GM23338 (cell line): ENCODE results near the gene SASH1. TPM values are rescaled to one million over a fixed set of nuclear protein-coding genes. Genes with fewer than 3 reads are reported as not detected.
A peak's percentile ranks its signal among the peaks of the same experiment; 100 is the strongest.

Source experiments
- ATAC-seq: fragments of 200-7000 bp; cut with Tn5 transposase; 3 replicates; pipeline ENCODE4 v1.9.1; 2020
- DNase-seq: peaks from one replicate; pipeline ENCODE4 v3.0.0-alpha.2; 2015; ENCODE audit warnings: low spot score
- H2AFZ ChIP-seq: fragments of 200-600 bp; sonication (generic); 2 replicates; pipeline ENCODE4 v1.8.0; 2016; ENCODE audit warnings: antibody characterized with exemption, mild to moderate bottlenecking, moderate library complexity
- H3F3A ChIP-seq: fragments of 200-600 bp; sonication (generic); replicated peaks from 2 replicates; pipeline ENCODE4 v1.8.0; 2017; ENCODE audit warnings: antibody characterized with exemption, mixed run types, low read depth
- H3K27ac ChIP-seq: fragments of 200-600 bp; sonication (generic); 2 replicates; pipeline ENCODE4 v1.6.1; 2016; ENCODE audit warnings: low read depth
- H3K27me3 ChIP-seq: fragments of 200-600 bp; sonication (generic); 2 replicates; pipeline ENCODE4 v1.8.0; 2016; ENCODE audit warnings: mild to moderate bottlenecking, mixed run types, moderate library complexity; ENCODE audit not compliant: insufficient read depth
- H3K36me3 ChIP-seq: fragments of 200-600 bp; sonication (generic); 2 replicates; pipeline ENCODE4 v1.8.0; 2016; ENCODE audit warnings: mild to moderate bottlenecking; ENCODE audit not compliant: insufficient read depth
- H3K4me1 ChIP-seq: fragments of 200-600 bp; sonication (generic); 2 replicates; pipeline ENCODE4 v1.8.0; 2016; ENCODE audit warnings: mild to moderate bottlenecking, moderate library complexity; ENCODE audit not compliant: insufficient read depth
- H3K4me2 ChIP-seq: fragments of 200-600 bp; sonication (generic); 2 replicates; pipeline ENCODE4 v1.7.1; 2017; ENCODE audit warnings: mixed run types
- H3K4me3 ChIP-seq: fragments of 200-600 bp; sonication (generic); 2 replicates; pipeline ENCODE4 v1.6.1; 2016; ENCODE audit warnings: mixed run types
- H3K79me2 ChIP-seq: fragments of 200-600 bp; sonication (generic); replicated peaks from 2 replicates; pipeline ENCODE4 v1.8.0; 2017; ENCODE audit warnings: mild to moderate bottlenecking; ENCODE audit not compliant: insufficient read depth
- H3K9me2 ChIP-seq: fragments of 200-600 bp; sonication (generic); 2 replicates; pipeline ENCODE4 v1.8.0; 2017; ENCODE audit not compliant: insufficient read depth
- H4K20me1 ChIP-seq: fragments of 200-600 bp; sonication (generic); replicated peaks from 2 replicates; pipeline ENCODE4 v1.8.0; 2017; ENCODE audit warnings: mild to moderate bottlenecking; ENCODE audit not compliant: insufficient read depth
- H3K27ac Mint-ChIP-seq: 2 replicates; pipeline ENCODE4 v1.8.0; 2020; ENCODE audit warnings: inconsistent platforms, mild to moderate bottlenecking, moderate library complexity, mixed read lengths
- H3K27me3 Mint-ChIP-seq: 3 replicates; pipeline ENCODE4 v1.8.0; 2022; ENCODE audit warnings: low read depth, mild to moderate bottlenecking, moderate library complexity, mixed read lengths, inconsistent platforms; ENCODE audit not compliant: insufficient read depth, poor library complexity
- H3K36me3 Mint-ChIP-seq: 3 replicates; pipeline ENCODE4 v1.8.0; 2021; ENCODE audit warnings: low read depth, mild to moderate bottlenecking, inconsistent platforms, moderate library complexity, mixed read lengths
- H3K4me1 Mint-ChIP-seq: 3 replicates; pipeline ENCODE4 v1.8.0; 2020; ENCODE audit warnings: mild to moderate bottlenecking, inconsistent platforms, mixed read lengths
- H3K4me3 Mint-ChIP-seq: 3 replicates; pipeline ENCODE4 v1.8.0; 2021; ENCODE audit warnings: moderate library complexity, mild to moderate bottlenecking, inconsistent platforms, mixed read lengths
- H3K9me3 Mint-ChIP-seq: 3 replicates; pipeline ENCODE4 v1.8.0; 2020; ENCODE audit warnings: moderate library complexity, mild to moderate bottlenecking, inconsistent platforms, mixed read lengths
- CREB1 ChIP-seq: fragments of 250-450 bp; sonication (Bioruptor Pico); IDR thresholded peaks from 2 replicates; pipeline ENCODE4 v1.5.0; 2020; ENCODE audit warnings: low read depth, mild to moderate bottlenecking, moderate library complexity
- EZH2 ChIP-seq: fragments of 200-600 bp; sonication (generic); IDR thresholded peaks from one replicate; pipeline ENCODE4 v1.8.0; 2017; ENCODE audit warnings: antibody characterized with exemption, mild to moderate bottlenecking, low read depth; ENCODE audit not compliant: unreplicated experiment
- EZH2phosphoT487 ChIP-seq: fragments of 200-600 bp; sonication (generic); IDR thresholded peaks from one replicate; pipeline ENCODE4 v1.8.1; 2018; ENCODE audit warnings: antibody characterized with exemption; ENCODE audit not compliant: unreplicated experiment
- JUNB ChIP-seq: IDR thresholded peaks from one replicate; pipeline ENCODE4 v1.6.1; 2016; ENCODE audit warnings: antibody characterized with exemption; ENCODE audit not compliant: unreplicated experiment
- NANOG ChIP-seq: IDR thresholded peaks from 2 replicates; pipeline ENCODE4 v1.6.1; 2016; ENCODE audit warnings: antibody characterized with exemption, borderline replicate concordance
- POLR2AphosphoS5 ChIP-seq: IDR thresholded peaks from 2 replicates; pipeline ENCODE4 v1.6.1; 2016; ENCODE audit warnings: antibody characterized with exemption, low read depth
- ZNF114 ChIP-seq: fragments of 250-450 bp; sonication (Bioruptor Pico); IDR thresholded peaks from 2 replicates; pipeline ENCODE4 v1.5.0; 2020; ENCODE audit warnings: mild to moderate bottlenecking, moderate library complexity
- polyA plus RNA-seq: library from polyadenylated mRNA; unstranded; fragments of >200 nt; fragmentation: Nextera tagmentation; extraction: Ambion mirVana; gene quantifications from 2 replicates; pipeline ENCODE4 v1.2.1, GENCODE V29; 2016
- total RNA-seq: library from RNA; depleted of rRNA; stranded (reverse); fragments of >200 nt; shearing (Covaris generic); gene quantifications from 2 replicates; pipeline ENCODE4 v1.2.3, GENCODE V29; 2014
- TF ChIP-seq, protein P1 (sequence below): fragments of 250-450 bp; sonication (Bioruptor Pico); IDR thresholded peaks from 2 replicates; pipeline ENCODE4 v1.5.0; 2020; ENCODE audit warnings: mild to moderate bottlenecking, moderate library complexity
- TF ChIP-seq, protein P2 (sequence below): IDR thresholded peaks from 2 replicates; pipeline ENCODE4 v1.6.1; 2016; ENCODE audit warnings: antibody characterized with exemption
- TF ChIP-seq, protein P3 (sequence below), 2 experiments: fragments of 200-600 bp in 1 of 2; sonication (generic) in 1 of 2; conservative IDR thresholded peaks; 2 replicates each; pipeline versions ENCODE4 v1.5.1 to v1.6.1; 2016 to 2017; ENCODE audit warnings: antibody characterized with exemption in 2 of 2, low read depth in 2 of 2, mild to moderate bottlenecking in 2 of 2, moderate library complexity in 1 of 2
- TF ChIP-seq, protein P4 (sequence below): IDR thresholded peaks from one replicate; pipeline ENCODE4 v1.6.1; 2018; ENCODE audit warnings: antibody characterized with exemption; ENCODE audit not compliant: unreplicated experiment

Gene SASH1
- total and polyA plus RNA-seq, 2 experiments from 2014 or later: 8.2 to 30.2 TPM

DNA sequence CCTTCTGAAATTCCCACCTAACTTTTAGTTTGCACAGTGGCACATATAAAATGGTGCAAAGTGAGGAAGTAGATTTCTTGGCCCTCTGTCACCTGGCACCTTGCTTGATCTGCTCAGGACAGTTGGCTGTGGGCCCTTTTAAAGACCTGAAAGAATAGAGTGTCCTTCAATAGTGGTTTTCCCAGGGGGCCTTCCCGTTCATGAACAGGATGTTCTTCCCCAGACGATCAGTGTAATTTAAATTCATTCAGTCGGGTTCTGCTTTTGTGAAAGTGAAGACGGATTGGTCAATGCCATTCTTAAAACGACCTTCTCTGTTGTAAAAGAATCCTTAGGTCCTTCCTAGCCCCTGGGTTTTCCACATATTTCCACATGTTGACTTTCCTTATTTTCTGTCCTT, 178.5 kb downstream of the SASH1 start:
- TF ChIP-seq JUNB (no peak), EZH2phosphoT487 (no peak), EZH2 (no peak), CREB1 (CRISPR knock-in tag) (no peak), ZNF114 (CRISPR knock-in tag) (no peak), POLR2AphosphoS5 (no peak), NANOG (no peak)
- TF ChIP-seq, protein P1, sequence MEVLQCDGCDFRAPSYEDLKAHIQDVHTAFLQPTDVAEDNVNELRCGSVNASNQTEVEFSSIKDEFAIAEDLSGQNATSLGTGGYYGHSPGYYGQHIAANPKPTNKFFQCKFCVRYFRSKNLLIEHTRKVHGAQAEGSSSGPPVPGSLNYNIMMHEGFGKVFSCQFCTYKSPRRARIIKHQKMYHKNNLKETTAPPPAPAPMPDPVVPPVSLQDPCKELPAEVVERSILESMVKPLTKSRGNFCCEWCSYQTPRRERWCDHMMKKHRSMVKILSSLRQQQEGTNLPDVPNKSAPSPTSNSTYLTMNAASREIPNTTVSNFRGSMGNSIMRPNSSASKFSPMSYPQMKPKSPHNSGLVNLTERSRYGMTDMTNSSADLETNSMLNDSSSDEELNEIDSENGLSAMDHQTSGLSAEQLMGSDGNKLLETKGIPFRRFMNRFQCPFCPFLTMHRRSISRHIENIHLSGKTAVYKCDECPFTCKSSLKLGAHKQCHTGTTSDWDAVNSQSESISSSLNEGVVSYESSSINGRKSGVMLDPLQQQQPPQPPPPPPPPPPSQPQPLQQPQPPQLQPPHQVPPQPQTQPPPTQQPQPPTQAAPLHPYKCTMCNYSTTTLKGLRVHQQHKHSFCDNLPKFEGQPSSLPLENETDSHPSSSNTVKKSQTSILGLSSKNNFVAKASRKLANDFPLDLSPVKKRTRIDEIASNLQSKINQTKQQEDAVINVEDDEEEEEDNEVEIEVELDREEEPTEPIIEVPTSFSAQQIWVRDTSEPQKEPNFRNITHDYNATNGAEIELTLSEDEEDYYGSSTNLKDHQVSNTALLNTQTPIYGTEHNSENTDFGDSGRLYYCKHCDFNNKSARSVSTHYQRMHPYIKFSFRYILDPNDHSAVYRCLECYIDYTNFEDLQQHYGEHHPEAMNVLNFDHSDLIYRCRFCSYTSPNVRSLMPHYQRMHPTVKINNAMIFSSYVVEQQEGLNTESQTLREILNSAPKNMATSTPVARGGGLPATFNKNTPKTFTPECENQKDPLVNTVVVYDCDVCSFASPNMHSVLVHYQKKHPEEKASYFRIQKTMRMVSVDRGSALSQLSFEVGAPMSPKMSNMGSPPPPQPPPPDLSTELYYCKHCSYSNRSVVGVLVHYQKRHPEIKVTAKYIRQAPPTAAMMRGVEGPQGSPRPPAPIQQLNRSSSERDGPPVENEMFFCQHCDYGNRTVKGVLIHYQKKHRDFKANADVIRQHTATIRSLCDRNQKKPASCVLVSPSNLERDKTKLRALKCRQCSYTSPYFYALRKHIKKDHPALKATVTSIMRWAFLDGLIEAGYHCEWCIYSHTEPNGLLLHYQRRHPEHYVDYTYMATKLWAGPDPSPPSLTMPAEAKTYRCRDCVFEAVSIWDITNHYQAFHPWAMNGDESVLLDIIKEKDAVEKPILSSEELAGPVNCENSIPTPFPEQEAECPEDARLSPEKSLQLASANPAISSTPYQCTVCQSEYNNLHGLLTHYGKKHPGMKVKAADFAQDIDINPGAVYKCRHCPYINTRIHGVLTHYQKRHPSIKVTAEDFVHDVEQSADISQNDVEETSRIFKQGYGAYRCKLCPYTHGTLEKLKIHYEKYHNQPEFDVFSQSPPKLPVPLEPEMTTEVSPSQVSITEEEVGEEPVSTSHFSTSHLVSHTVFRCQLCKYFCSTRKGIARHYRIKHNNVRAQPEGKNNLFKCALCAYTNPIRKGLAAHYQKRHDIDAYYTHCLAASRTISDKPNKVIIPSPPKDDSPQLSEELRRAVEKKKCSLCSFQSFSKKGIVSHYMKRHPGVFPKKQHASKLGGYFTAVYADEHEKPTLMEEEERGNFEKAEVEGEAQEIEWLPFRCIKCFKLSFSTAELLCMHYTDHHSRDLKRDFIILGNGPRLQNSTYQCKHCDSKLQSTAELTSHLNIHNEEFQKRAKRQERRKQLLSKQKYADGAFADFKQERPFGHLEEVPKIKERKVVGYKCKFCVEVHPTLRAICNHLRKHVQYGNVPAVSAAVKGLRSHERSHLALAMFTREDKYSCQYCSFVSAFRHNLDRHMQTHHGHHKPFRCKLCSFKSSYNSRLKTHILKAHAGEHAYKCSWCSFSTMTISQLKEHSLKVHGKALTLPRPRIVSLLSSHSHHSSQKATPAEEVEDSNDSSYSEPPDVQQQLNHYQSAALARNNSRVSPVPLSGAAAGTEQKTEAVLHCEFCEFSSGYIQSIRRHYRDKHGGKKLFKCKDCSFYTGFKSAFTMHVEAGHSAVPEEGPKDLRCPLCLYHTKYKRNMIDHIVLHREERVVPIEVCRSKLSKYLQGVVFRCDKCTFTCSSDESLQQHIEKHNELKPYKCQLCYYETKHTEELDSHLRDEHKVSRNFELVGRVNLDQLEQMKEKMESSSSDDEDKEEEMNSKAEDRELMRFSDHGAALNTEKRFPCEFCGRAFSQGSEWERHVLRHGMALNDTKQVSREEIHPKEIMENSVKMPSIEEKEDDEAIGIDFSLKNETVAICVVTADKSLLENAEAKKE (CRISPR knock-in tag): no peak
- TF ChIP-seq, protein P2, sequence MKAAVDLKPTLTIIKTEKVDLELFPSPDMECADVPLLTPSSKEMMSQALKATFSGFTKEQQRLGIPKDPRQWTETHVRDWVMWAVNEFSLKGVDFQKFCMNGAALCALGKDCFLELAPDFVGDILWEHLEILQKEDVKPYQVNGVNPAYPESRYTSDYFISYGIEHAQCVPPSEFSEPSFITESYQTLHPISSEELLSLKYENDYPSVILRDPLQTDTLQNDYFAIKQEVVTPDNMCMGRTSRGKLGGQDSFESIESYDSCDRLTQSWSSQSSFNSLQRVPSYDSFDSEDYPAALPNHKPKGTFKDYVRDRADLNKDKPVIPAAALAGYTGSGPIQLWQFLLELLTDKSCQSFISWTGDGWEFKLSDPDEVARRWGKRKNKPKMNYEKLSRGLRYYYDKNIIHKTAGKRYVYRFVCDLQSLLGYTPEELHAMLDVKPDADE: no peak
- TF ChIP-seq, protein P3, sequence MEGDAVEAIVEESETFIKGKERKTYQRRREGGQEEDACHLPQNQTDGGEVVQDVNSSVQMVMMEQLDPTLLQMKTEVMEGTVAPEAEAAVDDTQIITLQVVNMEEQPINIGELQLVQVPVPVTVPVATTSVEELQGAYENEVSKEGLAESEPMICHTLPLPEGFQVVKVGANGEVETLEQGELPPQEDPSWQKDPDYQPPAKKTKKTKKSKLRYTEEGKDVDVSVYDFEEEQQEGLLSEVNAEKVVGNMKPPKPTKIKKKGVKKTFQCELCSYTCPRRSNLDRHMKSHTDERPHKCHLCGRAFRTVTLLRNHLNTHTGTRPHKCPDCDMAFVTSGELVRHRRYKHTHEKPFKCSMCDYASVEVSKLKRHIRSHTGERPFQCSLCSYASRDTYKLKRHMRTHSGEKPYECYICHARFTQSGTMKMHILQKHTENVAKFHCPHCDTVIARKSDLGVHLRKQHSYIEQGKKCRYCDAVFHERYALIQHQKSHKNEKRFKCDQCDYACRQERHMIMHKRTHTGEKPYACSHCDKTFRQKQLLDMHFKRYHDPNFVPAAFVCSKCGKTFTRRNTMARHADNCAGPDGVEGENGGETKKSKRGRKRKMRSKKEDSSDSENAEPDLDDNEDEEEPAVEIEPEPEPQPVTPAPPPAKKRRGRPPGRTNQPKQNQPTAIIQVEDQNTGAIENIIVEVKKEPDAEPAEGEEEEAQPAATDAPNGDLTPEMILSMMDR (conservative IDR thresholded peaks at IDR 0.05; ENCODE audit: low read depth in 2 of 2): no peak
- TF ChIP-seq, protein P4, sequence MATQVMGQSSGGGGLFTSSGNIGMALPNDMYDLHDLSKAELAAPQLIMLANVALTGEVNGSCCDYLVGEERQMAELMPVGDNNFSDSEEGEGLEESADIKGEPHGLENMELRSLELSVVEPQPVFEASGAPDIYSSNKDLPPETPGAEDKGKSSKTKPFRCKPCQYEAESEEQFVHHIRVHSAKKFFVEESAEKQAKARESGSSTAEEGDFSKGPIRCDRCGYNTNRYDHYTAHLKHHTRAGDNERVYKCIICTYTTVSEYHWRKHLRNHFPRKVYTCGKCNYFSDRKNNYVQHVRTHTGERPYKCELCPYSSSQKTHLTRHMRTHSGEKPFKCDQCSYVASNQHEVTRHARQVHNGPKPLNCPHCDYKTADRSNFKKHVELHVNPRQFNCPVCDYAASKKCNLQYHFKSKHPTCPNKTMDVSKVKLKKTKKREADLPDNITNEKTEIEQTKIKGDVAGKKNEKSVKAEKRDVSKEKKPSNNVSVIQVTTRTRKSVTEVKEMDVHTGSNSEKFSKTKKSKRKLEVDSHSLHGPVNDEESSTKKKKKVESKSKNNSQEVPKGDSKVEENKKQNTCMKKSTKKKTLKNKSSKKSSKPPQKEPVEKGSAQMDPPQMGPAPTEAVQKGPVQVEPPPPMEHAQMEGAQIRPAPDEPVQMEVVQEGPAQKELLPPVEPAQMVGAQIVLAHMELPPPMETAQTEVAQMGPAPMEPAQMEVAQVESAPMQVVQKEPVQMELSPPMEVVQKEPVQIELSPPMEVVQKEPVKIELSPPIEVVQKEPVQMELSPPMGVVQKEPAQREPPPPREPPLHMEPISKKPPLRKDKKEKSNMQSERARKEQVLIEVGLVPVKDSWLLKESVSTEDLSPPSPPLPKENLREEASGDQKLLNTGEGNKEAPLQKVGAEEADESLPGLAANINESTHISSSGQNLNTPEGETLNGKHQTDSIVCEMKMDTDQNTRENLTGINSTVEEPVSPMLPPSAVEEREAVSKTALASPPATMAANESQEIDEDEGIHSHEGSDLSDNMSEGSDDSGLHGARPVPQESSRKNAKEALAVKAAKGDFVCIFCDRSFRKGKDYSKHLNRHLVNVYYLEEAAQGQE: no peak
- Histone ChIP-seq H3K27me3 (no peaks in the 10 kb centered on the region), H3K36me3 (no peaks in the 10 kb centered on the region), H3F3A (no peaks in the 10 kb centered on the region), H3K9me2 (no peaks in the 10 kb centered on the region; the same call in 1 of the 2 replicates), H3K4me3 (no peak overlapping the region), H3K4me1 (peaks cover 38% of the 10 kb centered on the region), H4K20me1 (no peaks in the 10 kb centered on the region), H2AFZ (no peak overlapping the region), H3K79me2 (no peaks in the 10 kb centered on the region), H3K27ac (no peak overlapping the region), H3K4me2 (0 out of 2 replicates have a peak overlapping the region, but pooled peaks have one; percentile 2)
- DNase-seq (no peak), ATAC-seq (no peak)
- H3K27ac Mint-ChIP-seq: peak overlapping the region; percentile 32
- peaks cover 8% of the 10 kb centered on the region for H3K27me3 Mint-ChIP-seq
- H3K36me3 Mint-ChIP-seq: peaks cover 38% of the 10 kb centered on the region
- H3K9me3 Mint-ChIP-seq: no peaks in the 10 kb centered on the region
- H3K4me3 Mint-ChIP-seq: no peak overlapping the region
- peaks cover 57% of the 10 kb centered on the region for H3K4me1 Mint-ChIP-seq
